ENCODE data around the gene HNRNPAB. TPM values are rescaled to one million over a fixed set of nuclear protein-coding genes. Genes with fewer than 3 reads are reported as not detected.

HNRNPAB gene
- total RNA-seq, 2 donors from 2014 or later, result 66.3 to 124 TPM

DNA sequence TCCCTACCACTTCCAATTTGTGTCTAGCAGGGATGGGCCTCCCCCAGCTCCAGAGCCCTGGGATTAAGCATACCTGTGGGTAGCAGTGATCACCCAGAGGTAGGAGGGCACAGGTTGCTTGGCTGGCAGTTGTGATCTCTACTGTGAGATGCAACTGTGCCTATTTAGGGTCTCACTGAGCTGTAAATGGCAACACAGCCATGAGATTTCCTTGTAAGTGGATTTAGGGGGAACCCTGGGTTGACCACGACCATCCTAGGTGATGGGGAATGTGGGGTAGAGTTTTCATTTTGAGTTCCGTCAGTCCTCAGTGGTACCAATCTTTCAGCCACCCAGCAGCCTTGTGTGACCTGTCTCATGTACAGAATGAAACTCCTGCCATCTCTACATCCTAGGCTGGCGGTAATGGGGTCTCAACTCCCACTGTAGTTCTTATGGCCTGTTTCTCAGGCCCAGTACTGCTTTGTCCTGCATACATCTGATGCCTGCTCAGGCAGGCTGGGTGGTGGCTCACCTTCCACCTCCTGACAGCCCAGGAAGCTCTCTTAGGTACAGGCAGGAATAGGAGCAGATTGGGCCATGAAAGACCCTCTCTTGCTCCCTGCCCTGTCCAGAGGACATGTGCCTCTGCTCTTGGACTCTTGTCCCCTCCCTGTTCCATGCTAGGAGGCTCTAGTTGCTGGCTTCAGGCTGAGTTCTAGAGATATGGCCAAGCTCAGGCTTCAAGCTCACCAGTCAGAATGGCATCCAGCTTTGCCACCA, 8.1 kb downstream of the HNRNPAB start:
- Histone ChIP-seq H3K36me3 (peaks cover 73% of the 10 kb centered on the region), H3K4me1 (ENCODE audit: control insufficient read depth in 1 of 2, low read depth in 2 of 2) (peaks cover 0 to 5% of the 10 kb centered on the region in 2 donors), H3K9me3 (no peaks in the 10 kb centered on the region), H3K27me3 (replicated peaks; ENCODE audit: insufficient read depth) (no peaks in the 10 kb centered on the region), H3K4me3 (no peak overlapping the region), H3K27ac (no peak overlapping the region)
- DNase-seq (ENCODE audit: low spot score), result no peak
- ATAC-seq (ENCODE audit: insufficient number of reproducible peaks, low FRiP score, low read depth), result no peak
- TF ChIP-seq, protein P1, sequence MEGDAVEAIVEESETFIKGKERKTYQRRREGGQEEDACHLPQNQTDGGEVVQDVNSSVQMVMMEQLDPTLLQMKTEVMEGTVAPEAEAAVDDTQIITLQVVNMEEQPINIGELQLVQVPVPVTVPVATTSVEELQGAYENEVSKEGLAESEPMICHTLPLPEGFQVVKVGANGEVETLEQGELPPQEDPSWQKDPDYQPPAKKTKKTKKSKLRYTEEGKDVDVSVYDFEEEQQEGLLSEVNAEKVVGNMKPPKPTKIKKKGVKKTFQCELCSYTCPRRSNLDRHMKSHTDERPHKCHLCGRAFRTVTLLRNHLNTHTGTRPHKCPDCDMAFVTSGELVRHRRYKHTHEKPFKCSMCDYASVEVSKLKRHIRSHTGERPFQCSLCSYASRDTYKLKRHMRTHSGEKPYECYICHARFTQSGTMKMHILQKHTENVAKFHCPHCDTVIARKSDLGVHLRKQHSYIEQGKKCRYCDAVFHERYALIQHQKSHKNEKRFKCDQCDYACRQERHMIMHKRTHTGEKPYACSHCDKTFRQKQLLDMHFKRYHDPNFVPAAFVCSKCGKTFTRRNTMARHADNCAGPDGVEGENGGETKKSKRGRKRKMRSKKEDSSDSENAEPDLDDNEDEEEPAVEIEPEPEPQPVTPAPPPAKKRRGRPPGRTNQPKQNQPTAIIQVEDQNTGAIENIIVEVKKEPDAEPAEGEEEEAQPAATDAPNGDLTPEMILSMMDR (IDR thresholded peaks at IDR 0.05), result no peak

DNA sequence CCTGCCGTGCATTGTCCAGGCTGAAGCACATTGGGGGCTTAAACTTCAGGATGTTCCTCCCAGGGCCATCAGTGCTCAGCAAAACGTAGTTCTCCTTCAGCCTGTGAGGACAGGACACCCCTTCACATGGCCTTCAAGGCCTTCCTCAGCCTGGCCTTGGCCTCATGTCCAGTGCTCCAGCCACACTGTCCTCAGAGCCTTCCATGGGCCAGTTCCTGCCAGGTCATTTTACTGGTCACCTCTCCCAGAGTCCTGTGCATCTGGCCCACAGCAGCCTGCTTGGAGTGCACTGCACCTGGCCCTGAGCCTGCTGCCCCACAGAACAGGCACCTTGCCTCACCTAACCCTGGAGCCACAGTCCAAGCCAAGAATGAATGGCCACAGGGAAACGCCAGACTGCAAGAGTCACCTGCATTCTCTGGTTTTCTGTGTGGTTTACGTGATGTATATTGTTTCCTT, 8.7 kb downstream of the HNRNPAB start:
- Histone ChIP-seq H3K36me3 (peaks cover 73% of the 10 kb centered on the region), H3K4me1 (ENCODE audit: control insufficient read depth in 1 of 2, low read depth in 2 of 2) (no peaks in the 10 kb centered on the region), H3K4me3 (no peak overlapping the region), H3K9me3 (no peaks in the 10 kb centered on the region), H3K27me3 (replicated peaks; ENCODE audit: insufficient read depth) (no peaks in the 10 kb centered on the region), H3K27ac (no peak overlapping the region)
- no peak for ATAC-seq (ENCODE audit: insufficient number of reproducible peaks, low FRiP score, low read depth)
- TF ChIP-seq, protein P1 (IDR thresholded peaks at IDR 0.05), result no peak
- no peak for DNase-seq (ENCODE audit: low spot score)

DNA sequence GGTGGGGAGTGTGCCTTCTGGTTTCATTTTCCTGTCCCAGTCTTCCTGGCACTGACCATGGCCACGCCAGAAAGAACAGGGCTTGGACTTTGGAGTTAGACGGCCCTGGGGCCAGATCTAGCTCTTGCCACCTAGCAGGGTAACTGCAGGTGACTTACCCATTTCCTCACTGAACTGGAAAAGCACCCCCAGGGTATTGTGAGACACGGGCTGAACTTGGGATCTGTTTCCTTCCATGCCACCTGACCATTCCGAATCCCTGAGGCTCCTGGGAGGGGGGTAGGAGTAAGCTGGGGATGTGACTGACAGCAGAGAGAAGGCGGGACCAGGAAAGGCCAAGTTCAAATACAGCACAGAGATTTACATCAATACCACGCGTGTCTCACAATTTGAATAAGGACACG, 9.4 kb downstream of the HNRNPAB start:
- no peak overlapping the region for H3K4me3 ChIP-seq
- no peaks in the 10 kb centered on the region for H3K27me3 ChIP-seq (replicated peaks; ENCODE audit: insufficient read depth)
- ATAC-seq (ENCODE audit: insufficient number of reproducible peaks, low FRiP score, low read depth) (no peak), DNase-seq (ENCODE audit: low spot score) (no peak)
- no peak overlapping the region for H3K27ac ChIP-seq
- no peaks in the 10 kb centered on the region for H3K9me3 ChIP-seq
- TF ChIP-seq, protein P1 (IDR thresholded peaks at IDR 0.05), result no peak
- H3K36me3 ChIP-seq, result peaks cover 71% of the 10 kb centered on the region
- H3K4me1 ChIP-seq (ENCODE audit: control insufficient read depth in 1 of 2, low read depth in 2 of 2), result no peaks in the 10 kb centered on the region

DNA sequence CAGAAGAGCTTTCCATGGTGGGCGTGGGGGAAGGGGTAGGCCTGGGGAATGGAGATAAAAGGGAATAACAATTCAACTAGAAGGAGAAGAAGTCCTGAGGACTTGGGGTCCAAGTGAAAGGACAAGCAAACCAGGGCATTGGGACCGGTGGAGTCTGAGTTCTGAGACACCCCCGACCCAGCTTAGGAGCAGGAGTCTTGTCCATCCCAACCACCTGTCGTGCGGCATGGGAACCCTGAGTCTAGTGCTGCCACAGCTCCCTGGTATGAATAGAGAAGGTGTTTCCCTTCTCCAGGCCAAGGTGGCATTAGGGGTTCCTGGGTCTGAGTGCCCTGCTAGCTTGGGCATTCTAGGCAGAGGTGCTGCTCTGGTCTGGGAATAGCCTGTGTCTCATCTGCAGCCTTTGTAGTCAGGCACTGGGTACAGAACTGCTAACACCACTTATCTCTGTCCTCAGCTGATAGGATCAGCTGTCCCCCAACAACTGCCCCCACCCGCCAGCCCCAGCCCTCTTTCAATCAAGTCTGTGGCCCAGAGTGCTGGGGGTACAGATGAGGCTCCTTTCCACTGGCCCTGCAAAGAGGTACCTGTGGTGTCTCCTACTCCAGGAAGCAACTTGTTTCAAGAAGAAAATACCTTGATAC, 9.9 kb downstream of the HNRNPAB start:
- H3K27ac ChIP-seq, result no peak overlapping the region

More for the DNA sequence above, 9.9 kb downstream of the HNRNPAB start:
- H3K4me3 ChIP-seq, result no peak overlapping the region
- no peak for ATAC-seq (ENCODE audit: insufficient number of reproducible peaks, low FRiP score, low read depth)
- no peaks in the 10 kb centered on the region for H3K9me3 ChIP-seq
- TF ChIP-seq, protein P1 (IDR thresholded peaks at IDR 0.05), result no peak
- H3K4me1 ChIP-seq (ENCODE audit: control insufficient read depth in 1 of 2, low read depth in 2 of 2), result no peaks in the 10 kb centered on the region
- H3K27me3 ChIP-seq (replicated peaks; ENCODE audit: insufficient read depth), result no peaks in the 10 kb centered on the region
- H3K36me3 ChIP-seq, result peaks cover 65% of the 10 kb centered on the region
- no peak for DNase-seq (ENCODE audit: low spot score)
